Common myeloid progenitor, CD34-positive (primary cell): ENCODE measurements around the gene NXPE4.

Experiments used
- CTCF ChIA-PET: fragments of 350-600 bp; sonication (Branson Sonifier 250); formaldehyde crosslinking; loops from one replicate; lab custom pipeline; 2021; ENCODE audit warnings: antibody characterized with exemption; lab: Charles Lee
- POLR2A ChIA-PET: fragments of 350-600 bp; sonication (Branson Sonifier 250); formaldehyde crosslinking; loops from one replicate; lab custom pipeline; 2021; ENCODE audit warnings: antibody characterized with exemption; lab: Charles Lee
- DNase-seq, 3 donors: peaks; one replicate each; pipeline versions ENCODE4 v3.0.0 to v3.0.0-alpha.2; 2013
- H3K27ac ChIP-seq, 2 experiments: 1 replicate in 1 of 2; 2 replicates in 1 of 2; pipeline ENCODE4 v1.7.0; 2013; ENCODE audit warnings: inconsistent platforms in 2 of 2, low read length in 2 of 2, mild to moderate bottlenecking in 2 of 2, low read depth in 1 of 2, moderate library complexity in 1 of 2; ENCODE audit not compliant: severe bottlenecking in 2 of 2, insufficient read depth in 1 of 2, poor library complexity in 1 of 2
- H3K27me3 ChIP-seq, 5 experiments: replicated peaks in 2 of 5; 1 replicate in 3 of 5; 2 replicates in 2 of 5; pipeline versions ENCODE4 v1.6.1 to v1.7.0; 2013; ENCODE audit warnings: low read length in 4 of 5, mild to moderate bottlenecking in 2 of 5, moderate library complexity in 2 of 5, inconsistent platforms in 1 of 5; ENCODE audit not compliant: insufficient read depth in 5 of 5, control insufficient read depth in 4 of 5
- H3K36me3 ChIP-seq, 4 experiments: 1 replicate in 2 of 4; 2 replicates in 2 of 4; pipeline versions ENCODE4 v1.6.1 to v1.7.0; 2013; ENCODE audit warnings: low read length in 3 of 4, control low read depth in 1 of 4, mild to moderate bottlenecking in 1 of 4; ENCODE audit not compliant: control insufficient read depth in 4 of 4, insufficient read depth in 4 of 4
- H3K4me1 ChIP-seq, 4 experiments: 1 replicate in 3 of 4; 2 replicates in 1 of 4; pipeline versions ENCODE4 v1.6.1 to v1.7.1; 2013; ENCODE audit warnings: low read length in 3 of 4, mild to moderate bottlenecking in 3 of 4, control low read depth in 1 of 4, inconsistent platforms in 1 of 4, moderate library complexity in 1 of 4; ENCODE audit not compliant: control insufficient read depth in 4 of 4, insufficient read depth in 4 of 4; ENCODE audit errors: control extremely low read depth in 1 of 4
- H3K4me3 ChIP-seq, 7 experiments: 1 replicate in 4 of 7; 2 replicates in 3 of 7; pipeline versions ENCODE4 v1.5.1 to v1.7.0; 2013; ENCODE audit warnings: mild to moderate bottlenecking in 7 of 7, low read length in 6 of 7, moderate library complexity in 6 of 7, inconsistent platforms in 2 of 7, low read depth in 2 of 7, control low read depth in 1 of 7; ENCODE audit not compliant: insufficient read depth in 4 of 7, control insufficient read depth in 1 of 7; ENCODE audit errors: extremely low read depth in 1 of 7
- H3K9me3 ChIP-seq, 5 experiments: 1 replicate in 4 of 5; 2 replicates in 1 of 5; pipeline versions ENCODE4 v1.6.1 to v1.7.1; 2013; ENCODE audit warnings: low read length in 4 of 5, mild to moderate bottlenecking in 2 of 5, inconsistent platforms in 1 of 5, low read depth in 1 of 5, moderate library complexity in 1 of 5; ENCODE audit not compliant: control insufficient read depth in 4 of 5, insufficient read depth in 2 of 5; ENCODE audit errors: control extremely low read depth in 1 of 5
- WGBS: methylation state at CpG from one replicate; pipeline ENCODE4 v1.1.5; 2013; ENCODE audit not compliant: insufficient coverage; 5-methylcytosine and 5-hydroxymethylcytosine counted together

Gene NXPE4

DNA sequence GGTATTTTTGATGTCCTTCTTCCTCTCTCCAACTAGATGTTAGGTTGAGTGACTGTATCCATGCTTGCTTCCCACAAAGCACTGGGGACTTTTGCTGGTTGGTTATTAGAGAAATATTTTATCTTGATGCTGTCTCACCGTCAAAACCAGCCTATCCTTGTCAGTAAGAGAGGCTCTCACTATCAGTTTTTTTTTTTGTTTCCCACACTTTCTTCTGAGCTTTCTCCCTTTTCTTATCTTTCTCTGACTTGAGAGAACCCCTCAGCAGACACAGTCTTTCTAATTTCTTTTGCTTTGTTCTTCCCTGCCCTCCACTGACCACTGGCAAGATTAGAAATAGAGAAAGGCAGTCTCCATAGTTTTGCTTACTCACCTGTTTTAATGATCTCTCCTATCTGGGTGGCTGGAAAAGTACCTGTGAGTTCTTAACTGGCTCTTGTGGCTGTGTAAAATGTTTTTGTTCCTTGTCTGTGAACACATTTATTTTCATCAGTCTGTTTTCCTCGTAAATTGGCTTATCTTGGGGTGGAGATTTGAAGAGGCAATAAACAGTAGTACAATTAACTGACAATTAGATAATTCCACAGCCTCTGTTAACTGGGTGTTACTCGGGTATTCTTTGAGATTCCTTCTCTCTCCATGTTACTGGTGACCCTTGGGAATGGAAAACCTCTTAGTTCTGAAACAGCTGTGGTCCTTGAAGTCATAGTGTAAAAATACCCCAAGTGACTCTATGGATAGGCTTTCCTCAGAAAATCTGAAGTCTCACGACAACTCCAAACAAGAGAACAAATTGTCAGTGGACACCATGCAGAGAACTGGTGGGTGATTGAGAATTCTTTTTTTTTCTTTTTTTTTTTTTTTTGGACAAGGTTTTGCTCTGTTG is 35.9 kb downstream of the NXPE4 start, which contains the start of gene NXPE1:
Gene NXPE1, minus strand, starts transcription at position 457 of the 886 bp plus-strand sequence. CDS start 8,680 bp downstream, outside the sequence.
- Histone ChIP-seq H3K27me3 (peaks cover 0 to 2% (median 0%) of the 10 kb centered on the region in 5 experiments), H3K4me1 (no peaks in the 10 kb centered on the region), H3K9me3 (no peaks in the 10 kb centered on the region), H3K27ac (no peak within 1 kb of the TSS), H3K4me3 (no peak within 1 kb of the TSS), H3K36me3 (no peaks in the 10 kb centered on the region)
- POLR2A ChIA-PET = no interaction called here
- CTCF ChIA-PET = interaction anchor here (0.5 kb wide), 1 partner anchor 119 kb away, joined by 3 read pairs; the partner anchor contains the start of gene NXPE2
- WGBS = 100% methylated on average over 1 of the region's 4 CpGs
- no peak for DNase-seq

DNA sequence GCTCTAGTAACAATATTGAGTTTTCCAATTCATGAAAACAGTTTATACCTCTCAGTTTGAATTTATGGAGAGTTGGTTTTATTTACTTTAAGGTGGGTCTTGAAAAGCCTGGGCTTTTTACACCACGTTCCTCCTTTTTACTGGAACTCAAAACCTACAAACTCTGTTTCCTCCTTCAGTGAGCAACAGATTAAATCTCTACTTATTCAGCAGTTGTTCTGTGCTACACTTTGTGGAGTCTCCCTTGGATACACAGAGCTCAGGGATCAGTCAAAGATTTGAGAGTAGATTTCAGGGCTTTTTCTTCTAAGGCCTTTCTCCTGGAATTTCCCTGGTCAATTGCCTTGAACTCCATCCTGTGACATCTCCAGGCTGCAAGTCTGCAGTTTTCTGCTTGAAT is 39.5 kb downstream of the NXPE4 start:
- ChIA-PET CTCF (no interaction called here), POLR2A (no interaction called here)
- WGBS = no CpG with 5 or more reads among the region's 1 CpG

DNA sequence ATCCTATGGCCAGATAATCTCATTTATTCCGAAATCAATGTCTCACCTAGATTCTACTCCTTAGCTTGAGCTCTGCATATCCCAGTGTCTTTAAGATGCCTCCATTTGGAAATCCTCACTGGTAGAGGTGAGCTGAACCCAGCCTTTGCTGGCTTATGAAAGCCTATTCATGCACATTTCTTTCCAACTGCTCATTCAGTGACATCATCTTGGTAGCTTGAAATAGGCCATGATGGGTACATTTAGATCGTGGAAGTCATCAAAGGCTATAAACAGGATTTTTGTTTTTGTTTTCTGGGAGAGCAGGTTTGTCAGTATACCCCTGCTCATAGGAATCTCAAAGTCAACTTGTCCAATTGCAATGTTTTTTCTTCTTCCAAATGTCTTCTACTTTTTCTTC is 41.9 kb downstream of the NXPE4 start:
- H3K27me3 ChIP-seq = peaks cover 0 to 2% (median 0%) of the 10 kb centered on the region in 5 experiments
- no peak overlapping the region for H3K27ac ChIP-seq
- no peak overlapping the region for H3K4me3 ChIP-seq
- ChIA-PET CTCF (no interaction called here), POLR2A (no interaction called here)
- WGBS = 93% methylated on average over 2 of the region's 2 CpGs
- no peak for DNase-seq
- H3K36me3 ChIP-seq = no peaks in the 10 kb centered on the region
- no peaks in the 10 kb centered on the region for H3K9me3 ChIP-seq
- no peaks in the 10 kb centered on the region for H3K4me1 ChIP-seq

More for the DNA sequence above, 39.5 kb downstream of the NXPE4 start:
- Histone ChIP-seq H3K27me3 (peaks cover 0 to 2% (median 0%) of the 10 kb centered on the region in 5 experiments), H3K4me1 (no peaks in the 10 kb centered on the region), H3K9me3 (no peaks in the 10 kb centered on the region), H3K27ac (no peak overlapping the region), H3K4me3 (no peak overlapping the region), H3K36me3 (no peaks in the 10 kb centered on the region)
- DNase-seq = no peak

DNA sequence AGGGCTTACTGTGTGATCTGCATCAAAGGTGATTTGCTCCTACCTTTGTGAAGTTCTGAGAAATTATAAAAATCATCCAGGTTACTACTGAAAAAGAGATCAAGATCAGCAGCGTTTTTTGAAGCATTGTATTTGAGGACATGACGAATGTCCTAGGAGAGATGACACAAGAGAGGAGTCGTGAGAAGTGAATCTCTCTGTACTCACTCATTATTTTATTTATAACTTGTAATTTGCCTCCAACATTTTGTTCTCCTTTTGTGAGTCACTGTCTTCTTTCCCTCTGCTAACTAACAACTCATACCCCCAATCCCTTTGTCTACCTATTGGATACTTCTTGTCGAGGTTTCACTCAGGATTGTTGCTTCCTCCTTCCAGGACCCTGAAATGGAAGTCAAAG is 44.5 kb downstream of the NXPE4 start:
- POLR2A ChIA-PET = no interaction called here
- no peak for DNase-seq

GRCh38 chr11:114525682-114526081 is 69.9 kb downstream of the NXPE4 start:
- H3K4me1 ChIP-seq = no peaks in the 10 kb centered on the region
- CTCF ChIA-PET = no interaction called here
- H3K27ac ChIP-seq = no peak overlapping the region
- H3K4me3 ChIP-seq = no peak overlapping the region
- POLR2A ChIA-PET = no interaction called here
- H3K9me3 ChIP-seq = peaks cover 0 to 12% (median 3%) of the 10 kb centered on the region in 5 experiments
- WGBS = 86% methylated on average over 1 of the region's 2 CpGs
- H3K27me3 ChIP-seq = no peaks in the 10 kb centered on the region
- H3K36me3 ChIP-seq = no peaks in the 10 kb centered on the region
- no peak for DNase-seq

More for the DNA sequence above, 44.5 kb downstream of the NXPE4 start:
- Histone ChIP-seq H3K4me3 (no peak overlapping the region), H3K9me3 (no peaks in the 10 kb centered on the region), H3K27ac (no peak overlapping the region), H3K4me1 (no peaks in the 10 kb centered on the region), H3K36me3 (no peaks in the 10 kb centered on the region), H3K27me3 (peaks cover 0 to 2% (median 0%) of the 10 kb centered on the region in 5 experiments)
- WGBS = no CpG with 5 or more reads among the region's 4 CpGs
- CTCF ChIA-PET = no interaction called here

- WGBS = no CpG with 5 or more reads among the region's 1 CpG
- Histone ChIP-seq H3K4me3 (no peak overlapping the region), H3K27me3 (no peaks in the 10 kb centered on the region), H3K27ac (no peak overlapping the region), H3K4me1 (no peaks in the 10 kb centered on the region), H3K9me3 (peaks cover 0 to 12% (median 3%) of the 10 kb centered on the region in 5 experiments), H3K36me3 (no peaks in the 10 kb centered on the region)
- ChIA-PET CTCF (no interaction called here), POLR2A (no interaction called here)
- no peak for DNase-seq
These were observed 71.5 kb downstream of the NXPE4 start for GRCh38 chr11:114524122-114524521.

DNA sequence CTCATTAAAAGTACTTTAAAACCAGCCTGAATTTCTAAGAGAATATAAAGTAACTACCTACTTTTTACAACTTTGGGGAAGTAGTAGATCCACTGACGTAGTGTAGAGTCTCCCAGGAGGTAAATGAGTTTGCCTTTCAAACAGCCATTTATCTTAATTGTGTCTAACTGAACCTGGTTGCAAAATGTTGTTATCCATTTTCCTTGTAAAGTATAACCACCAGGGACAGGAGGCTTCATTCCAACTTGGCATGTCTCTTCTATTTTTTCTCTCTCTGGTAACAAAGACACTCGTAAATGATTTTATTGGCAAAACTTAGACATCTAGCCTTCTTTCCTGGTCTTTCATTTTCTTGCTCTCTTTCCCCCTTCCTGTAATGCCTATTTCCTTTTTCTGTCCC is 72.8 kb downstream of the NXPE4 start:
- H3K27me3 ChIP-seq = peaks cover 0 to 4% (median 0%) of the 10 kb centered on the region in 5 experiments
- ChIA-PET CTCF (no interaction called here), POLR2A (no interaction called here)
- DNase-seq = no peak
- H3K36me3 ChIP-seq = no peaks in the 10 kb centered on the region
- H3K27ac ChIP-seq = no peak overlapping the region
- peaks cover 0 to 10% (median 3%) of the 10 kb centered on the region in 5 experiments for H3K9me3 ChIP-seq
- 100% methylated on average over 1 of the region's 2 CpGs for WGBS
- H3K4me3 ChIP-seq = no peak overlapping the region
- no peaks in the 10 kb centered on the region for H3K4me1 ChIP-seq
